SK-N-SH treated with all-trans-retinoic acid at 6 μM for 48 hours (cell line): ENCODE results near the gene GAS5.

ENCODE experiments used
- ATAC-seq: fragments of 200-7000 bp; cut with Tn5 transposase; 3 replicates; pipeline ENCODE4 v1.9.1; 2020; ENCODE audit warnings: mild to moderate bottlenecking, moderate library complexity
- ARNTL ChIP-seq: fragments of 450-650 bp; formaldehyde crosslinking; IDR thresholded peaks from 2 replicates; pipeline ENCODE4 v1.5.0; 2020; ENCODE audit warnings: low read depth, mild to moderate bottlenecking, moderate library complexity, borderline replicate concordance
- CSDC2 ChIP-seq: fragments of 250-450 bp; sonication (Bioruptor Pico); IDR thresholded peaks from 2 replicates; pipeline ENCODE4 v1.5.0; 2020; ENCODE audit warnings: mild to moderate bottlenecking, moderate library complexity
- GLIS3 ChIP-seq: fragments of 250-450 bp; sonication (Bioruptor Pico); IDR thresholded peaks from 2 replicates; pipeline ENCODE4 v1.5.0; 2020; ENCODE audit warnings: mild to moderate bottlenecking, moderate library complexity
- ISL1 ChIP-seq: fragments of 250-450 bp; sonication (Bioruptor Pico); IDR thresholded peaks from 2 replicates; pipeline ENCODE4 v2.1.2; 2022; ENCODE audit warnings: mild to moderate bottlenecking, moderate library complexity
- OSR1 ChIP-seq: fragments of 250-450 bp; sonication (Bioruptor Pico); IDR thresholded peaks from 2 replicates; pipeline ENCODE4 v1.8.0; 2022; ENCODE audit warnings: moderate library complexity, mild to moderate bottlenecking, inconsistent platforms
- PATZ1 ChIP-seq: fragments of 250-450 bp; sonication (Bioruptor Pico); IDR thresholded peaks from 2 replicates; pipeline ENCODE4 v1.8.0; 2020; ENCODE audit warnings: mild to moderate bottlenecking, moderate library complexity, borderline replicate concordance
- PPARA ChIP-seq: fragments of 250-450 bp; sonication (Bioruptor Pico); IDR thresholded peaks from 2 replicates; pipeline ENCODE4 v1.5.0; 2020; ENCODE audit warnings: mild to moderate bottlenecking, borderline replicate concordance
- RARB ChIP-seq: fragments of 250-450 bp; sonication (Bioruptor Pico); IDR thresholded peaks from 2 replicates; pipeline ENCODE4 v1.8.0; 2021; ENCODE audit warnings: mild to moderate bottlenecking, moderate library complexity
- SNAI2 ChIP-seq: fragments of 250-450 bp; sonication (Bioruptor Pico); IDR thresholded peaks from 2 replicates; pipeline ENCODE4 v1.5.0; 2020; ENCODE audit warnings: mild to moderate bottlenecking, moderate library complexity
- TCF4 ChIP-seq: fragments of 250-450 bp; sonication (Bioruptor Pico); IDR thresholded peaks from 2 replicates; pipeline ENCODE4 v1.8.0; 2021; ENCODE audit warnings: mild to moderate bottlenecking, moderate library complexity, borderline replicate concordance
- TOX ChIP-seq: fragments of 250-450 bp; sonication (Bioruptor Pico); IDR thresholded peaks from 2 replicates; pipeline ENCODE4 v1.8.0; 2021; ENCODE audit warnings: mild to moderate bottlenecking, moderate library complexity, borderline replicate concordance
- TSHZ2 ChIP-seq: fragments of 250-450 bp; sonication (Bioruptor Pico); IDR thresholded peaks from 2 replicates; pipeline ENCODE4 v1.5.0; 2020; ENCODE audit warnings: mild to moderate bottlenecking, moderate library complexity
- ZC3H10 ChIP-seq: fragments of 250-450 bp; sonication (Bioruptor Pico); IDR thresholded peaks from 2 replicates; pipeline ENCODE4 v1.5.1; 2021; ENCODE audit warnings: mild to moderate bottlenecking, moderate library complexity
- ZFP3 ChIP-seq: fragments of 250-450 bp; sonication (Bioruptor Pico); IDR thresholded peaks from 2 replicates; pipeline ENCODE4 v1.5.0; 2020; ENCODE audit warnings: mild to moderate bottlenecking, moderate library complexity
- ZFP30 ChIP-seq: fragments of 450-650 bp; formaldehyde crosslinking; IDR thresholded peaks from 2 replicates; pipeline ENCODE4 v1.5.0; 2022; ENCODE audit warnings: mild to moderate bottlenecking, moderate library complexity
- ZNF565 ChIP-seq: fragments of 450-650 bp; formaldehyde crosslinking; conservative IDR thresholded peaks from 2 replicates; pipeline ENCODE4 v1.5.0; 2020; ENCODE audit warnings: low read depth, mild to moderate bottlenecking, moderate library complexity
- ZNF70 ChIP-seq: fragments of 450-650 bp; formaldehyde crosslinking; IDR thresholded peaks from 2 replicates; pipeline ENCODE4 v1.5.0; 2020; ENCODE audit warnings: mild to moderate bottlenecking, moderate library complexity
- TF ChIP-seq, protein P1 (sequence below): fragments of 250-450 bp; sonication (Bioruptor Pico); IDR thresholded peaks from 2 replicates; pipeline ENCODE4 v1.5.1; 2021; ENCODE audit warnings: mild to moderate bottlenecking, moderate library complexity
- TF ChIP-seq, protein P2 (sequence below): fragments of 250-450 bp; sonication (Bioruptor Pico); IDR thresholded peaks from 2 replicates; pipeline ENCODE4 v1.5.1; 2020; ENCODE audit warnings: low read depth, mild to moderate bottlenecking, moderate library complexity
- TF ChIP-seq, protein P3 (sequence below): fragments of 250-450 bp; sonication (Bioruptor Pico); IDR thresholded peaks from 2 replicates; pipeline ENCODE4 v1.8.0; 2021; ENCODE audit warnings: low read depth, mild to moderate bottlenecking, moderate library complexity, borderline replicate concordance

GAS5 gene

DNA sequence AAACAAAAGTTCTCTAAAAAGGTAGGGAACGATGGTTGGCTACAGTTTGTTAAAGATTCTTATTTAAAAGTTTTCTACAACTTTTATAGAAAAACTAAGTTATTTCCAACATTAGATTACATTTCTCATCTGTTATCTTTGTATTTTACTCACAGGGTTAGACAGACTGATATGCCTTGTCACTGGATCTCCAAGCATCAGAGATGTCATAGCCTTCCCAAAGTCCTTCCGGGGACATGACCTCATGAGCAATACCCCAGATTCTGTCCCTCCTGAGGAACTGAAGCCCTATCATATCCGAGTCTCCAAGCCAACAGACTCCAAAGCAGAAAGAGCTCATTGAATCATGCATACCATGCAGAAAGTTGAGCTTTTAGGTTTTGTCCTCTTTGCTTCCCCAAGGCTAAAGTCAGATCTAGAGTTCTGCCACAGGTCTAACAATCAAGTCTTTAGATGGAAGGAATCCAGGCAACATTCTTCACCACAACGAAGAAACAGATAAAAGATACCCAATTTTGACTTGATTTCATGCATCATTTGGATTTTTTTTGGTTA, 10.3 kb downstream of the GAS5 start (continued):
- TF ChIP-seq ARNTL (no peak), ZFP3 (CRISPR knock-in tag) (no peak), GLIS3 (no peak)

GRCh38 chr1:173856903-173857302, 10.9 kb downstream of the GAS5 start:
- ATAC-seq: no peak
- TF ChIP-seq ZNF70 (CRISPR knock-in tag) (no peak), ZC3H10 (0 out of 2 replicates have a peak, but pooled peaks have one; percentile 28)
- TF ChIP-seq, all 23 proteins: peak for 1

DNA sequence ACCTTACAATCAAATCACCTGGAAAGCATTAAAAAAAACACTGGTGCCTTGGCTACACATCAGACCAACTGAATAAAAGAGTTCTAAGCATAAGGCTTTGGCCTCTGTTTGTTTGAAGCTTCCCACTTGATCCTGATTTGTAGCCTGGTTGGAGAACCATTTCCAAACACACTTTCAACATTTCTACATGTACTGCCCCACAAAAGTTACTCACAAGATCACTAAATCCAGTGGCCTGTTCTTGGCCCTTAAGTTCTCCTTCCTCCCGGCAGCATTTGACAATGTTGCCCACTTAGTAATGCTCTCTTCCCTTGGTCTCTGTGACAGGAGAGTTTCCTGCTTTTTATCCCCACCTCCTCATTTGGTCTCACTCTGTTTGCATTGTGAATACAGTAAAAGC, 11.8 kb downstream of the GAS5 start:
- no peak for TF ChIP-seq ZNF70 (CRISPR knock-in tag)
- no peak for TF ChIP-seq ISL1 (CRISPR knock-in tag)
- no peak for TF ChIP-seq TCF4 (CRISPR knock-in tag)
- TF ChIP-seq CSDC2 (CRISPR knock-in tag): no peak
- TF ChIP-seq TOX: no peak
- TF ChIP-seq, protein P1, sequence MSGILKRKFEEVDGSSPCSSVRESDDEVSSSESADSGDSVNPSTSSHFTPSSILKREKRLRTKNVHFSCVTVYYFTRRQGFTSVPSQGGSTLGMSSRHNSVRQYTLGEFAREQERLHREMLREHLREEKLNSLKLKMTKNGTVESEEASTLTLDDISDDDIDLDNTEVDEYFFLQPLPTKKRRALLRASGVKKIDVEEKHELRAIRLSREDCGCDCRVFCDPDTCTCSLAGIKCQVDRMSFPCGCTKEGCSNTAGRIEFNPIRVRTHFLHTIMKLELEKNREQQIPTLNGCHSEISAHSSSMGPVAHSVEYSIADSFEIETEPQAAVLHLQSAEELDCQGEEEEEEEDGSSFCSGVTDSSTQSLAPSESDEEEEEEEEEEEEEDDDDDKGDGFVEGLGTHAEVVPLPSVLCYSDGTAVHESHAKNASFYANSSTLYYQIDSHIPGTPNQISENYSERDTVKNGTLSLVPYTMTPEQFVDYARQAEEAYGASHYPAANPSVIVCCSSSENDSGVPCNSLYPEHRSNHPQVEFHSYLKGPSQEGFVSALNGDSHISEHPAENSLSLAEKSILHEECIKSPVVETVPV (CRISPR knock-in tag): no peak
- no peak for TF ChIP-seq TSHZ2 (CRISPR knock-in tag)
- TF ChIP-seq SNAI2 (CRISPR knock-in tag): no peak
- no peak for TF ChIP-seq GLIS3
- TF ChIP-seq ARNTL: no peak
- TF ChIP-seq PATZ1: no peak
- TF ChIP-seq, protein P2, sequence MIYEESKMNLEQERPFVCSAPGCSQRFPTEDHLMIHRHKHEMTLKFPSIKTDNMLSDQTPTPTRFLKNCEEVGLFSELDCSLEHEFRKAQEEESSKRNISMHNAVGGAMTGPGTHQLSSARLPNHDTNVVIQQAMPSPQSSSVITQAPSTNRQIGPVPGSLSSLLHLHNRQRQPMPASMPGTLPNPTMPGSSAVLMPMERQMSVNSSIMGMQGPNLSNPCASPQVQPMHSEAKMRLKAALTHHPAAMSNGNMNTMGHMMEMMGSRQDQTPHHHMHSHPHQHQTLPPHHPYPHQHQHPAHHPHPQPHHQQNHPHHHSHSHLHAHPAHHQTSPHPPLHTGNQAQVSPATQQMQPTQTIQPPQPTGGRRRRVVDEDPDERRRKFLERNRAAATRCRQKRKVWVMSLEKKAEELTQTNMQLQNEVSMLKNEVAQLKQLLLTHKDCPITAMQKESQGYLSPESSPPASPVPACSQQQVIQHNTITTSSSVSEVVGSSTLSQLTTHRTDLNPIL (CRISPR knock-in tag): no peak
- no peak for TF ChIP-seq ZC3H10
- TF ChIP-seq OSR1 (CRISPR knock-in tag): no peak
- TF ChIP-seq, protein P3, sequence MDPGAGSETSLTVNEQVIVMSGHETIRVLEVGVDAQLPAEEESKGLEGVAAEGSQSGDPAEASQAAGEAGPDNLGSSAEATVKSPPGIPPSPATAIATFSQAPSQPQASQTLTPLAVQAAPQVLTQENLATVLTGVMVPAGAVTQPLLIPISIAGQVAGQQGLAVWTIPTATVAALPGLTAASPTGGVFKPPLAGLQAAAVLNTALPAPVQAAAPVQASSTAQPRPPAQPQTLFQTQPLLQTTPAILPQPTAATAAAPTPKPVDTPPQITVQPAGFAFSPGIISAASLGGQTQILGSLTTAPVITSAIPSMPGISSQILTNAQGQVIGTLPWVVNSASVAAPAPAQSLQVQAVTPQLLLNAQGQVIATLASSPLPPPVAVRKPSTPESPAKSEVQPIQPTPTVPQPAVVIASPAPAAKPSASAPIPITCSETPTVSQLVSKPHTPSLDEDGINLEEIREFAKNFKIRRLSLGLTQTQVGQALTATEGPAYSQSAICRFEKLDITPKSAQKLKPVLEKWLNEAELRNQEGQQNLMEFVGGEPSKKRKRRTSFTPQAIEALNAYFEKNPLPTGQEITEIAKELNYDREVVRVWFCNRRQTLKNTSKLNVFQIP (CRISPR knock-in tag): no peak
- no peak for TF ChIP-seq RARB (CRISPR knock-in tag)
- no peak for TF ChIP-seq PPARA
- TF ChIP-seq ZFP3 (CRISPR knock-in tag): no peak
- no peak for TF ChIP-seq ZNF565 (CRISPR knock-in tag)
- TF ChIP-seq ZFP30 (CRISPR knock-in tag): no peak
- no peak for ATAC-seq

- ATAC-seq: no peak; the same call in 2 of the 3 replicates
- TF ChIP-seq, protein P1 (CRISPR knock-in tag): no peak
- TF ChIP-seq OSR1 (CRISPR knock-in tag) (no peak), SNAI2 (CRISPR knock-in tag) (no peak), ZFP30 (CRISPR knock-in tag) (no peak), CSDC2 (CRISPR knock-in tag) (no peak), ZC3H10 (no peak), PATZ1 (no peak), PPARA (no peak)
- TF ChIP-seq, protein P2 (CRISPR knock-in tag): no peak
These were observed 14.7 kb downstream of the GAS5 start for GRCh38 chr1:173853074-173853473.
